ENCODE measurements around the gene HPGD.

DNA sequence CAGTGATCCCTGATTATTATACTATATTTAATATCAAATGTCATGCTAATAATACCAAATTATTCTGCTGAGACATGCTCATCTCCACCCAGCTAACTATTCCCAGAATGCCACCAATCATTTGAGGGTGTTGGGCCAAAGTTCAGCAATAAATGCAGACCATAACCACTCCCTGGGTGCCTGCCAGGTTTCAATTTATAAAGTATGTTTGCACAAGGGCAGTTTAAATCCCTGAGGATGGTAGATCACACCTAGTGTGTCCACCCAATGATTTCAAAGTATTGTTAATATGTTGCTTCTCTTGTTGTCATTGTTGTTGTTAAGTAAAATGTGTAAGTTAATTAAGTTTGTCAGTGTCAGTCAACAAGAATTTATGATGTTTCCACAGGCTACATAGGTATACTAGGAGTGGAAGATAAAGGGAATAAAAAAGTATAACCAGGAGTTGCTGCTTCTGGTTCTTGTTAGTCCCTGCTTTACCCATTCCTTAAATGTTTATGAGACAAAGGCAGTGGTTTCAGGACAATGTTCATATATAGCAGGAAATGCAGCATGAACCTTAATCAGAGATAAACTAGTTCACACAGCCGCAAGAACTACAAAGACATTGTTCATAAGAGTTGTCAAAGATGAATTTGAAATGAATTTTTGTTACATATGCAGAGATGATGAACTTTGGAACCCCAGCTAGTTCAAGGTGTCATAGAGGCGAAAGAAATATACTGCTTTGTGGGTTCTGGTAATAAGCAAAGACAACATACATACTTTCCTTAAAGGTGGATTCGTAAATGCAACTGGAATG lies 25.5 kb downstream of the HPGD start:
- TF ChIP-seq, protein P1, sequence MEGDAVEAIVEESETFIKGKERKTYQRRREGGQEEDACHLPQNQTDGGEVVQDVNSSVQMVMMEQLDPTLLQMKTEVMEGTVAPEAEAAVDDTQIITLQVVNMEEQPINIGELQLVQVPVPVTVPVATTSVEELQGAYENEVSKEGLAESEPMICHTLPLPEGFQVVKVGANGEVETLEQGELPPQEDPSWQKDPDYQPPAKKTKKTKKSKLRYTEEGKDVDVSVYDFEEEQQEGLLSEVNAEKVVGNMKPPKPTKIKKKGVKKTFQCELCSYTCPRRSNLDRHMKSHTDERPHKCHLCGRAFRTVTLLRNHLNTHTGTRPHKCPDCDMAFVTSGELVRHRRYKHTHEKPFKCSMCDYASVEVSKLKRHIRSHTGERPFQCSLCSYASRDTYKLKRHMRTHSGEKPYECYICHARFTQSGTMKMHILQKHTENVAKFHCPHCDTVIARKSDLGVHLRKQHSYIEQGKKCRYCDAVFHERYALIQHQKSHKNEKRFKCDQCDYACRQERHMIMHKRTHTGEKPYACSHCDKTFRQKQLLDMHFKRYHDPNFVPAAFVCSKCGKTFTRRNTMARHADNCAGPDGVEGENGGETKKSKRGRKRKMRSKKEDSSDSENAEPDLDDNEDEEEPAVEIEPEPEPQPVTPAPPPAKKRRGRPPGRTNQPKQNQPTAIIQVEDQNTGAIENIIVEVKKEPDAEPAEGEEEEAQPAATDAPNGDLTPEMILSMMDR (conservative IDR thresholded peaks at IDR 0.05; ENCODE audit: low read depth, low read length): no peak
- TF ChIP-seq, protein P2, sequence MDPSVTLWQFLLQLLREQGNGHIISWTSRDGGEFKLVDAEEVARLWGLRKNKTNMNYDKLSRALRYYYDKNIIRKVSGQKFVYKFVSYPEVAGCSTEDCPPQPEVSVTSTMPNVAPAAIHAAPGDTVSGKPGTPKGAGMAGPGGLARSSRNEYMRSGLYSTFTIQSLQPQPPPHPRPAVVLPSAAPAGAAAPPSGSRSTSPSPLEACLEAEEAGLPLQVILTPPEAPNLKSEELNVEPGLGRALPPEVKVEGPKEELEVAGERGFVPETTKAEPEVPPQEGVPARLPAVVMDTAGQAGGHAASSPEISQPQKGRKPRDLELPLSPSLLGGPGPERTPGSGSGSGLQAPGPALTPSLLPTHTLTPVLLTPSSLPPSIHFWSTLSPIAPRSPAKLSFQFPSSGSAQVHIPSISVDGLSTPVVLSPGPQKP (IDR thresholded peaks at IDR 0.05; ENCODE audit: borderline replicate concordance, low read depth, low read length): no peak
